Right lobe of liver (tissue), 4 donors: Measurements from ENCODE around the gene KCNQ2.

Source experiments
- CTCF ChIP-seq, 4 donors: fragments of 200-600 bp in 3 of 4; fragments of 450-650 bp in 1 of 4; IDR thresholded peaks; one replicate each; pipeline versions ENCODE4 v1.5.1 to v1.8.0; 2016 to 2022; ENCODE audit warnings: antibody characterized with exemption in 4 of 4, mild to moderate bottlenecking in 2 of 4
- POLR2A ChIP-seq: fragments of 450-650 bp; IDR thresholded peaks from one replicate; pipeline ENCODE4 v1.6.1; 2017; ENCODE audit warnings: antibody characterized with exemption, mild to moderate bottlenecking
- donor health status: DM: no; HTN: no; CAD: no.
- donor health status: DM: no; HTN: no; CAD: no.
- donor health status: DM: no; HTN: yes; CAD: no.

GRCh38 chr20:63421913-63422312 is 50.5 kb downstream of the KCNQ2 start:
- no peak for TF ChIP-seq CTCF (IDR thresholded peaks at IDR 0.05)
- TF ChIP-seq POLR2A, result no peak
